PC-9 (cell line): ENCODE results near the gene TYK2.

ENCODE experiments used
- EZH2 ChIP-seq: fragments of 200-600 bp; sonication (generic); IDR thresholded peaks from 2 replicates; pipeline ENCODE4 v1.8.0; 2017; ENCODE audit warnings: antibody characterized with exemption, low read depth
- TF ChIP-seq, protein P1 (sequence below): fragments of 200-600 bp; sonication (generic); conservative IDR thresholded peaks from 2 replicates; pipeline ENCODE4 v1.6.1; 2017; ENCODE audit warnings: mixed run types, antibody characterized with exemption, mild to moderate bottlenecking, moderate library complexity

- TF ChIP-seq, protein P1, sequence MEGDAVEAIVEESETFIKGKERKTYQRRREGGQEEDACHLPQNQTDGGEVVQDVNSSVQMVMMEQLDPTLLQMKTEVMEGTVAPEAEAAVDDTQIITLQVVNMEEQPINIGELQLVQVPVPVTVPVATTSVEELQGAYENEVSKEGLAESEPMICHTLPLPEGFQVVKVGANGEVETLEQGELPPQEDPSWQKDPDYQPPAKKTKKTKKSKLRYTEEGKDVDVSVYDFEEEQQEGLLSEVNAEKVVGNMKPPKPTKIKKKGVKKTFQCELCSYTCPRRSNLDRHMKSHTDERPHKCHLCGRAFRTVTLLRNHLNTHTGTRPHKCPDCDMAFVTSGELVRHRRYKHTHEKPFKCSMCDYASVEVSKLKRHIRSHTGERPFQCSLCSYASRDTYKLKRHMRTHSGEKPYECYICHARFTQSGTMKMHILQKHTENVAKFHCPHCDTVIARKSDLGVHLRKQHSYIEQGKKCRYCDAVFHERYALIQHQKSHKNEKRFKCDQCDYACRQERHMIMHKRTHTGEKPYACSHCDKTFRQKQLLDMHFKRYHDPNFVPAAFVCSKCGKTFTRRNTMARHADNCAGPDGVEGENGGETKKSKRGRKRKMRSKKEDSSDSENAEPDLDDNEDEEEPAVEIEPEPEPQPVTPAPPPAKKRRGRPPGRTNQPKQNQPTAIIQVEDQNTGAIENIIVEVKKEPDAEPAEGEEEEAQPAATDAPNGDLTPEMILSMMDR = no peak
- no peak for TF ChIP-seq EZH2
Observed at GRCh38 chr19:10344780-10345179, 35.6 kb downstream of the TYK2 start.
